NOMO-1 treated with dmso at 0.1 percent for 144 hours (cell line): ENCODE results near the gene SUSD5.

Experiments
- DNase-seq: peaks from one replicate; lab custom pipeline; 2025; ENCODE audit not compliant: unreplicated experiment; lab: John Stamatoyannopoulos, UW

The SUSD5 gene

DNA sequence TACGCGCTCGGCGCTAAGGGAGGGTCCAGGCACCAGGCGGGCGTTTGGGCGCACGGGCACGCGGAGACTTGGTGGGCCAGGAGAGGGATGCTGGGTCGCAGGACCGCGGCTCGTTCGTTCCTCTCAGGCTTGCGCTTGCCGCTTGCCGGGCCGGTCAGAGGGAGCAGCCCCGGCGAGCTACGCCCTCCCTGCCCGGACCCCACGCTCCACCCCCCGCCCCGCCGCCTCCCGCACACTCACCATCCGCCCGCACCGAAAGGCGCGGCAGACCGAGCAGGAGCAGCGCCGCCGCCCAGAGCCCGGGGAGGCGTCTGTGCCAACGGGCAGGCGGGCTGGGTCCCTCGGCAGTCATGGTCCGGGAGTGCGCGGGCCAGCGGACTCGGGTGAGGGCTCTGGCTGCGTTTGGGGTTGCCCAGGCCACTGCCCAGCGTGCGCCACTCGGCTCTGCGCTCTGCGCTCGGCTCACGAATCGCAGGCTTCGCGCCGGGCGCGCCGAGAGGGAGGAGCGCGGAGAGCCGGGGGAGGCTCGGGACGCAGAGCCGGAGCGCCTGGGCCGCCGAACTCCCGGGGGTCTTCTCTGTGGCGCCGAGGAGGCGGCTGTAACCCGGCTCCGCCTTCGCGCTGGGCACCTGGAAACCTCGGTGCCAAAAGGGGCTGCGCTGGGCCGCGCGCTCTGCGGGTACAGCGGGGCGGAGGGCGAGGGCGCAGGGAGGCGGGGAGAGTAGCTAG lies at the start of gene SUSD5:
Gene SUSD5 (minus strand): TSS at position 365 of the 729 bp plus-strand sequence. CDS start 13 bp downstream, at position 352.
- no peak for DNase-seq

DNA sequence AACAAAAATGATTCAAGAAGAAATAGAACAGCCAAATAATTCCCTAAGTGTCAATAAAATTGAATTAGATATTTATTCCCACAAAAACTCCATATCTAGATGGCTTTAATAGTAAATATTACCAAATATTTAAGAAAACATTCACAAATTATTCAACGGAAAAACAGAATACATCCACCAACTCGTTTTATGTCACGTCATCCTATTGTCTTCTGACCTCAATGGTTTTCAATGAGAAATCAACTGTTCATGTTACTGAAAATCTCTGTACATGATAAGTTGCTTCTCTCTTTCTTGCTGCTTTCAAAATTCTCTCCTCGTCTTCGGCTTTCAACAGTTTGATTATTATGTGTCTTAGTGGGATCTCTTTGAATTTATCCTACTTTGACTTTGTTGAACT lies 41.5 kb upstream of the SUSD5 start:
- DNase-seq, result no peak

DNA sequence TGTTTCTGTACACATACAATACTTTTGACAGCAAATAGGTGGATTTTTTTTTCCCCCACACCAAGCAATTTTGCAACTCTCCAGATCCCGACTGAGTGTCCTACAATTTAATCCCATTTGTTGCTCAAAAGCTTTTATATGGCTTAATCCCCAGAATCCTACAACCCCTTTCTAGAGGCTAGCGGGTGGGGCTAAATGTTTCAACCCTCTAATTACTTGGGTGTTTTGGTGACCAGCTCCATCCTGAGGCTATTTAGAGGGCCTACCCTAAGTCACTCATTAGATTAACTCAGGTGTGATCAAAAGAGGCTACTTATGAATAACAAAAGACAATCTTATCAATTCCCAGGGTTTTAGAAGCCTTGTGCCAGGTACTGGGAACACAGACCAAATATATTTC lies 37.6 kb upstream of the SUSD5 start:
- DNase-seq, result no peak

DNA sequence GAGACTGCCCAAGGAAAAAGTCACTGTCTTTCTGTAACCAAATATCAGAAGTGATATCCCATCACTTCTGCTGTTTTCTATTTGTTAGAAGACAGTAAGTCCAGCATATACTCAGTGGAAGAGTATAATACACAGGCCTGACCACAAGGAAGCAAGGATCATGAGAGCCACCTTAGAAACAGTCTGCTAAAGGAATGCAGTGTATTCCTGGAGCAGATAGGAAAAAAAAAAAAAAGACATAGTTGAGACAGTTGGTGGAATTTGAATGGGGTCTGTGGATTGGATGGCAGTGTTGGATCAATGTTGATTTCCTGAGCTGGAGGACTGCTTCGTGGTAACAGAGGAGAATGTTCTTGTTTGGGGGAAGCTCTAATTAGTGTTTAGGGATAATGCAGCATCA lies 32.1 kb upstream of the SUSD5 start:
- no peak for DNase-seq

DNA sequence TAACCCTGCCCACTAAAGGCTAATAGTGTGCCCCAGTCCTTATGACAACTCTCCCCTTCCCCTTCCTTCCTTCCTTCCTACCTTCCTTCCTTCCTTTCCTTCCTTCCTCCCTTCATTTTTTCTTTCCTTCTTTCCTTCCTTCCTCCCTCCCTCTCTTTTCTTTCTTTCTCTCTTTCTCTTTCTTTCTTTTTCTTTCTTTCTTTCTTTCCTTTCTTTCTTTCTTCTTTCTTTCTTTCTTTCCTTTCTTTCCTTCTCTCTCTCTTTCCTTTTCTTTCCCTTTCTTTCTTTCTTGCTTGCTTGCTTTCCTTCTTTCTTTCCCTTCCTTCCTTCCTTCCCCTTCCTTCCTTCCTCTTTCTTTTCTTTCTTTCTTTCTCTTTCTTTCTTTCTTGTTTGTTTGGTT lies 28.2 kb upstream of the SUSD5 start:
- no peak for DNase-seq

DNA sequence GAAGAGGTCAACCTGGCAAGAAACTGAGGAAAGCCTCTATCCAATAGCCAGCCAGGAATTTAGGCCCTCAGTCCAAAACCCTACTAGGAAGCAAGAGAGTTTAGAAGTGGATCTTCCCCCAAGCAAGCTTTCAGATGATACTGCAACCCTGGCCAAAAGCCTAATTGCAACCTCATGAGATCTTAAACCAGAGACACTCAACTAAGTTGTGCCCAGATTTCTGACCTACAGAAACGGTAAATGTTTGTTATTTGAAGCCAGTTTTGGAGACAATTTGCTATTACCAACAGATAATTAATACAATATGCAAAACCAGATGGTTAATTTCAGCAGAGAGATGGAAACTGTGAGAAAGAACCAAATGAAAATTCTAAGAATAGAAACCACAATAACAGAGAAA lies 21.7 kb upstream of the SUSD5 start:
- no peak for DNase-seq

DNA sequence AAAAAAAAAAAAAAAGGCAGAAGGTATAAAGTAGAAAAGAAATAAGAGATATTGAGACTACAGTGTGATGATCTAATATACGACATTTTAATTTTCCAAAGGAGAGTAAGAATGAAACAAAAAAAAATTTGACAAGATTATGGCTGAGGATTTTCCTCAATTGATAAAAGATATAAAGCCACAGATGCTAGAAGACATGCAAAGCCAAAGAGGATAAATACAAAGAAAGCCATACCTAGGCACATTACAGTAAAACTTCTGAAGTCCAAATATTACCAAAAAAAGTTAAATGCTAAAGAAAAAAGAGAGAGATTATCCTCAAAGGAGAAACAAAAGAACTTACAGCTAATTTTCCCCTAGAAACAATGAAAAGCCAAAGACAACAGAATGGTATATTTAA lies 20.3 kb upstream of the SUSD5 start:
- DNase-seq, result no peak

DNA sequence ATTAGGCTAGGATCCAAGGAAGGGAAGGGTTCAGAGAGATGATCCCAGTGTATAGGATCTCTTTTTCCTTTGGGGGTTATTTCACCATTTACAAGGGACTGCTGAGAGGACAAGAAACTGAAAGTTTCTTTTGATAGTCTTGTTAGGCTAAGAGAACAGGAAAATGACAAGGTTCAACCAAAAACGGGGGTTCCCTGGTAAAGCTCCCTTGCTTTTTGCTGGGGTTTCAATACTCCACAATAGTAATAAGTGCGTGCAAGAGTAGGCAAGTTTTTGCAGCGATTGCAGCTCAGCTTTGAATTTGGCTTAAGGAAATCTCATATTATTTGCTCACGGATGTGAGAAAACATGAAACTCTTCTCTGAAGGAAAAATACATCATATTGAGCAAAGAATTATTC lies 18.8 kb upstream of the SUSD5 start:
- no peak for DNase-seq

DNA sequence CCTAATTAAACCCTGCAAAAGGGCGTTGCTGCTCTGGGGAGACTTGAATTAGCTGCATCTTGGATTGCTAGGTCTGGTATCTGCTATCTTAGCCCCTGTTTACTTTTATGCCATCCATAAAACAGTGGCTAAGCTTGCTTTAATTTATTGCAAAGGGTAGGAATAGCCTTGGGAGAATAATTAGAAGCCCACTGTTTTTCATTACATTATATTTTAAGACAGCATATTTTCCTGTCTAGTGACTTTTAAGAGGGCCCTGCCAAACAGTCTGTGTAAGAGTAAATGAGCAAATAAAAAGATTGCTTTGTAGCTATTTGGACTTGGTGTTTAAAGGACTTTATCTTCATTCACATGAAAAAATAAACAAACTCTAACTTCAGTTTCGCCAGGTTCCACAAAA lies 17.4 kb upstream of the SUSD5 start:
- no peak for DNase-seq

DNA sequence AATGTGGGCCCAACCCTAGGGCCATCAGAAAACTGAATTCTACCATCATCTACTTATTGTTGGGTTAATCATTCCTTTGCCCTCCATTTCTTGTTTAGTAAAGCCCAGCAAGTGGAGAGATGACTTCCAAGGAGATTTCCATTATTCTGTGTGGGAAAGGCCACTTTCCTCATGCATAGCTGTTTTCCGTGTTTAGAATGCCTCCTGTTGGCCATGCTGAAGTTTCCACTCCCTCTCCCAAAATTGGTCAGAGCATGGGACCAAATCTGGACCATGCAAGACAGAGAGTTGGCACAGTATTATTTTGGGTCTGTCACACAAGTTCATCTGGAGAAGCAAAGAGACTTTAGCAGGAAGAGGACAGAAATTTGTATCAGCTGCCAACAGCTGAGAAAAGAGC lies 15.3 kb upstream of the SUSD5 start:
- DNase-seq, result no peak

DNA sequence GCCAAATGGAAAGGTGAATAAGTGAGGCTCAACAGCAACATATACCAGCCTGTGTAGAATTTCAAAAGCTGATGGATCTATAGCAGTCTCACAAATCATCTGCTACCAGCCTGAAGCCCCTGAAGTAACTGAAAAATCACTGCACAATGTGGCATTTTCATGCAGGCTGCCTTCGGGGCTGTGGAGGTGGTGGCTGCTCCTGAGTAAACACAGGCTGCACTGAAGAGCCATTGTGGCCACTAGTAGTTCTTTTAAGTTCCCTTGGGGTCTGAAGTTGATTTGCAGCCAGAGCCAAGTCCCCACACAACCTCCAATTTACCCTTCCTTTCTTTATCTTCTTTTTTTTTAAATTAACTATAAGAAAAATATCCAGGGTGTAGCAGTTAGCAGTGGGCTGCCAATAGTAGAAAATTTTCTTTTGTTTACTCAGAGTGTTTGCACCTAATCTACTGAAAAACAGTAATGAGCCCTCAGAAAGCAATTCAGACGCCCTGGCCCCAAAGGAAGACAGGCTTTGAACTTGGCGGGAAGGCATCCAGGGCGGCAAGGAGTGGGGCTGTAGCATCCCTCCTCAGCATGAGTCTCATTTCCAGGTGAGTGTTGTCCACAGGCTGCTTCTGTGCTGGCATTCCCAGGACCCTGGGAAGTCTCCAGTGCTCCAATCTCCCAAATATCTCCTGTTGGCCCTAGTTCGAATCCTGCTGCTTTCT lies 13.3 kb upstream of the SUSD5 start:
- no peak for DNase-seq

DNA sequence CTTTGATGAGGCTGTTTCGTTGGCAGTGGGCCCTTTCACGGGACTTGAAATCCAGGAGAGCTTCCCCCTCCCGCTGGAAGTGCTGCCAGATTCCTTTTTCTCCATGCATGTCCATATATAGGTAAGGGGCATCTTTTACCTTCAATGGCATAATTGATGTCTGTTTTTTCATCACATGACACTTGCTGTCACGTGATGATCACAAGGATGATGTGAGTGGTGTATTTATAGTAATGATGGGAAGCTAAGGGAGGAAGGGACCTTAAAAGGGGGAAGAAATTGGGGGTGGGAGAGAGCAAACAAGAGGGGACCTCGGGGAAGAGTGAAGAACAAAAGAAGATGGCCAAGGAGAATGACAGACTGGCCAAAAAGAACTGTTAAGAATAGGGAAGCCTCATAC lies 11.3 kb upstream of the SUSD5 start:
- DNase-seq, result no peak

DNA sequence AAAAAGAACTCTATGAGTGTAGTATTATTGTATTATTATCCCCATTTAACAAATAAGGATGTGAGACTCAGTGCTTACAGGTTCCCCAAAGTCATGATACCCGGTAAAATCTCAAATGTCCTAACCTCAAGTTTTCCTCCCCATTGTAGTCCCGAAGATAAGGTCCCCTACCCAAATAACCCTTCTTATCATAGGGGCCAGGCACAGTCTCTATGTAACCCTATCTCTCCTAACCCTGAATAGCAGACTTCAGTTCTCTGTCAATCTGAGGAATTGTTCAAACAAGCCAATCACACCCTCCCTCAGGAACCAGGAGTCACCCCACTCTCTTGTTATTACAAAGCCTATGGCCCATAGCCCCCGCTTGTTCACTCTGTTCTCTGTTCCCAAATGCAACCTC lies 10.5 kb upstream of the SUSD5 start:
- no peak for DNase-seq

DNA sequence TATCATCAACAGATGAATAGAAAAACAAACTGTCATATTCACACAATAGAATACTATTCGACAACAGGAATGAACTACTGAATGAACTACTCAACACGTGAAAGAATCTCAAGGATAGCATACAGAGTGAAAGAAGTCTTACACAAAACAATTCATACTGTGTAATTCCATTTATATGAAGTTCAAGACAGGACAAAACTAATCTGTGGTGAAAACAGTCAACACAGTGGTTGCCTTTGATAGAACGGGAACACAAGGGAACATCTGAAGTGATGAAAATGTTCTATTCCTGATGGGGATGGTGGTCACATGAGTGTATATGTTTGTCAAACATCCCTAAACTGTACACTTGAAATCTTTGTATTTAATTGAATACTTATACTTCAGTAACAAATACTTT lies 2.6 kb upstream of the SUSD5 start:
- no peak for DNase-seq

DNA sequence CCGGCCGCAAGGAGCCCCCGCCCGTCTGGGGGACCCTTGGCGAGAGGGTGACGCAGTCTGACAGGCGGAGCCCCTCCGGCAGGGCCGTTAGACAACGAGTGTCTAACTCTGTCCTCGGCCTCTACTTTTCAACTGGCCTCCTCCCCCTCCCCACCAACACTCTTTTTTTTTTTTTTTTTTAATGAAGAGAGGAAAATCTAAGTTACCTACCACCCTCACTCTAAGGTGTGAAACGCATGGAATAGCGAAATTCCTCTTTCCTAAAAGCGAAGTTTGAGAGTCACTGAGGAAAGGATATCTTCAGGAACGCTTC lies 521 bp upstream of the SUSD5 start:
- DNase-seq, result no peak

DNA sequence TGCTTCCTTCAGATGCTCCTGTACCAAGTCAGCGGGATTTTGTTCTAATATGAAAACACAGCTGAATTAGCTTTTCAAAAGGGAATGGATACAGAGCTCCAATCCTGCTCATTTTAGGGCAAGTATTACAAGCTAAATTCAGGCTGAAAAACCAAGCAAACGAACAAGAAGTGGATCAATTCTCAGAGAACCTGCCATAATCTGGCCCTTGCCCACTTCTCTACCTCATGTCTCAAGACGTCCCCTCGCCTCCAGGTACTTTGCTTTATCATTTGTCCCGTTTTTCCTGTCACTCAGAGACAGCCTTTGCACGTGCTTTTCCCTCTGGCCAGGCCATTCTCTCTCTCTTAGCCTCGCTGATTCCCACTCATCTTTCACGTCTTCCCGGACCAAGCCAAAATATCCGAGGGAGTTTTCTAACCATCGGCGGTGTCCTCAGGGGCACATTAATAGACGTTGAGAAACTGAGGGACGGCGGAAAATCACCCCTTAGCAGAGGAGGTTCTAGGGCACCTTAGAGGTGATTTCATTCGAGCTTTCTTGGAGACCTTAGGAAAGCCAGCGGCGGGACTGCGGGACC lies 654 bp downstream of the SUSD5 start:
- no peak for DNase-seq

DNA sequence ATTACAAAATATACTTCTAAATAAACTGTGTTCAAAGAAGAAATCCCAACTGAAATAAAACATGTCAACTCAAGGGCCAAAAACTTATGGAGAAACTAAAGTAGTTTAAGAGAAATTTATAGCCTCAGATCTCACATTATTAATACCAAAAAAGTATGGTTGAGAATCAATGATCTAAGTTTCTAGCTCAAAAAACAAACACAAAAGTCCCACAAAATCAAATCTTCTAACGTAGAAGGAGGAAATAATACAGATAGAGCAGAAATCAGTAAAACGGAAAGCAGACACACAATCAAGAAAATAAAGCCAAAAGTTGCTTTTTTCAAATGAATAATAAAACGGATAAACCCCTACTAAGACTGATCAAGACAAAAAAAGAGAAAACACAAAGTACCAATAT lies 2.9 kb downstream of the SUSD5 start:
- no peak for DNase-seq

DNA sequence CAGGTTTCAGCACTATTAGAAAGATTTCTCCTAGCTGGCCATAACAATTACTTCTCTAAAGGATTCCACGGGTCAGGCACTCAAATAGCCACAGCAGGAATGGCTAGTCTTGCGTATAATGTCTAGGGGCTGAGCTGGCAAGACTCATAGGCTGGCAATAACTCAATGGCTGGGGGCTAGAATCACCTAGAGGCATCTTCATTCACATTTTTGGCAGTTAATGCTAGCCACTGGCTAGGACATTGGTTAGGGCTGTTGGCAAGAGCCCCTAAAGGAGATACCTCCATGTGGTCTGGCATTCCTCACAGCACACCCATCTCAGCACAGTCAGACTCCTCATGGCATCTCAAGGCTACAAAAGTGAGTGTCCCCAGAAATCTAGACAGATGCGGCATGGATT lies 6.2 kb downstream of the SUSD5 start:
- no peak for DNase-seq

DNA sequence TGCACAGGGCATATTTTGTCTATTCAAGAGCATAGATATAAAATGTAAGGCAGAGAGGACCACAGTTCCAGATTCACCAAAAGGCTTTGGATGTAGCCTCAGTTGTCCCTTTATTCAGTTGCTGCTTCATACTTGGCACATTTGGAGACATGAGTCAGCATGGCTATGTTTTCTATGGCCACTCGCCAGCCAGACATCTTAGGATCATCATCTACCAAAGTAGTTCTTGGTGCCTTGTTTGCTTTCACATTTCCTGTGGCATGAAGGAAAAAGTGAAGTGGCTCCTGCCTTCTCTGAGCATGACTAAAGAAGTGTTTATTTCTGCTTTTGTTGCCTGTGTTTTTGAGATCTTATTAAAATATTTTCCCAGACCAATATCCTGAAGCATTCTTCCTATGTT lies 7.2 kb downstream of the SUSD5 start:
- no peak for DNase-seq

DNA sequence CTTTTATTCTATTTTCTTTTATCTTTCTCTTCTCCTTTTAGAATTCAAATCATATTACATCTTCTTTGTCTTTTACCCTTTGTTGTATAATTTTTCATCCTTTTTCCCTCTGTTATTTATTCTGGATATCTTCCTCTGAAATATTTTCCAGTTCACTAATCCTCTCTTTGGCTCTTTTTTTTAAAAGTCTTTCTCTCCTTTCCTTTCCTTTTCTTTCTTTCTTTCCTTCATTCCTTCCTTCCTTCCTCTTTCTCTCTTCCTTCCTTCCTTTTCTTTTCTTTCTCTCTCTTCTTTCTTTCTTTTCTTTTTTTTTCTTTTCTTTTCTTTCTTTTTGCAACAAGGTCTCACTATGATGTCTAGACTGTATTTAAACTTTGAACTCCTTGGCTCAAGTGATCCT lies 9.3 kb downstream of the SUSD5 start:
- DNase-seq, result no peak

DNA sequence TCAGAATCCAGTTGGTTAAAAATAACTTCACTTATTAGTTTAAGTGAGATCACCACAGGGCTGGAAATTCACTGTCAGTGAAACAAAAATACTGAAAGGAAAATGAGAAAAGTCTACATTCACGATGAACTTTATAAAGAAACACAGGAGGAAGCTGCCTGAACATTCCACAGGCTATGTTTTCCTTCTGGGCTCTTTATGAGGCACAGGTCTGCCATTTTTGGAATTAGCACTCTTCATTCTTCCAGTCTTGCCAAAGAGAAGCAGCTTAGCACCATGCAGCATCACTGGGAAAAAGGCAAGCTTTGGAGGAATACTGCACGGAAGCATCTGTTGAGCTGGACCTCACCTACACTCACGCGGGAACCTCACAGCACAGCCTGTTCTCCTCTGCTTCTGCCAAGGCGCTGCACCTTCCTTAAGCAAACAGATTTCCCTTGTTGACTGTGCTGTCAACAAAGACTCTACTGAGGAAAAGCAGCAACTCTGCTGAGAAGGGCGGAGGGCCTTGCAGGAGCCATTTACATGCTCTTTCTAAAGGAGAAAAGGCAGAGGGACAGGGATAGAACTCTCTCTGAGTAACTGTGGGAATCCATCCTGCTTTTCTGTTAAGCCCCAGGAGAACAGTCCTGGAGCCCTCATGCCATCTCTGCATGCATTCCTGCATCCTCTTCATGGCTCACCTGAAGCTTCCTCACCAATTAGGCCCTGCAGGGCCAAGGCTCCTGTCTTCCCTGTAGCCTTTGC lies 15.7 kb downstream of the SUSD5 start:
- DNase-seq, result no peak

DNA sequence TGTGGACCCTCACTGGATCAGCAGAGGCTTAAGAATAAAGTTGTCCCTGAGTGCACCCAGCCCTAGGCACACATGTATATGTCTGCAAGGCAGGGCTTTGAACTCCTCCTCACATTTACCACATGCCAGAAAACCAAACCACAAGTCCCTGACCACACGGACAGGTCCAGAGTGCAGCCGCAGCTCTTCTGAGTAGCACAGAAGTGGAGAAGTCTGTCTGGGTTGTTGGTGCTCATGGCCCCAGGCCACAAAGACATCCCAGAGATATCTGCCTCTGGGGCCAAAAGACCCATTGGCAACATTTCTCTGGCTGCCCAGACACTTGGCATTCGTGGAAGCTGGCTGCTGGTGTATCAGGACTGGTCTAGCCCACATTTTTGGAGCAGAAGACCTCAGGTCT lies 17.4 kb downstream of the SUSD5 start:
- no peak for DNase-seq
